Omental fat pad (tissue), 4 donors: ENCODE measurements around the gene BPIFB6. TPM values are rescaled to one million over a fixed set of nuclear protein-coding genes. Genes with fewer than 3 reads are reported as not detected.

Source experiments
- ATAC-seq: fragments of 150-250 bp; one replicate; pipeline ENCODE4 v1.9.1; 2016; ENCODE audit warnings: mild to moderate bottlenecking, moderate library complexity; ENCODE audit not compliant: low FRiP score
- DNase-seq: peaks from one replicate; pipeline ENCODE4 v3.0.0-alpha.2; 2019; ENCODE audit warnings: low spot score
- CTCF ChIP-seq, 3 donors: fragments of 450-650 bp; IDR thresholded peaks; one replicate each; pipeline ENCODE4 v1.5.1; 2016 to 2017; ENCODE audit warnings: antibody characterized with exemption in 3 of 3, mild to moderate bottlenecking in 3 of 3, moderate library complexity in 2 of 3
- total RNA-seq, 4 donors: library from RNA; depleted of rRNA; stranded (reverse); fragments of >200 nt; gene quantifications; one replicate each; pipeline ENCODE4 v1.1.0, GENCODE V29; 2016

BPIFB6 gene
- total RNA-seq, 4 donors from 2014 or later: not detected

- DNase-seq (no peak), ATAC-seq (no peak)
- no peak for TF ChIP-seq CTCF (IDR thresholded peaks at IDR 0.05)
Observed at GRCh38 chr20:33018169-33018931, 13.1 kb upstream of the BPIFB6 start.

GRCh38 chr20:33019465-33020277, 11.8 kb upstream of the BPIFB6 start:
- no peak for ATAC-seq
- no peak for TF ChIP-seq CTCF (IDR thresholded peaks at IDR 0.05)
- DNase-seq: no peak

GRCh38 chr20:33020278-33021161, 10.9 kb upstream of the BPIFB6 start:
- no peak for TF ChIP-seq CTCF (IDR thresholded peaks at IDR 0.05)
- ATAC-seq: no peak
- no peak for DNase-seq

DNA sequence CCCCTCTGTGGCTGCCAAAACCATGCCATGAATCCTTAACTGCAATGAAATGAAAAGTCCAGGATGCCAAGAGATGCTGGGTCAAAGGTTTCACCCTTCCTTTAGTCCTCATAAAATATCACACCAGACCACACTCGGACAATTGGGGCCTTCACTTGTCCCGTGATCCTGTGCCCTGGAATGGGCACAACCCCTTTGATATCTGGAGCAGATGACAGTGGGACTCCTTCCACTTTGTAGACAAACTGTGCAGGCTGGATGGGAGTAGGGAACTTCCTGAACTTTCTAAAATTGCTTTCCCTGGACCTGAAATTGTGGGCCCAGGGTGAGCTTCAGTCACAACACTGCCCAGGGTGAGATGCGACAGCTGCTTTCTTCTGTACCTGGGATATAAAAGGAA, 9.6 kb upstream of the BPIFB6 start:
- no peak for DNase-seq
- ATAC-seq: no peak
- TF ChIP-seq CTCF (IDR thresholded peaks at IDR 0.05): no peak

DNA sequence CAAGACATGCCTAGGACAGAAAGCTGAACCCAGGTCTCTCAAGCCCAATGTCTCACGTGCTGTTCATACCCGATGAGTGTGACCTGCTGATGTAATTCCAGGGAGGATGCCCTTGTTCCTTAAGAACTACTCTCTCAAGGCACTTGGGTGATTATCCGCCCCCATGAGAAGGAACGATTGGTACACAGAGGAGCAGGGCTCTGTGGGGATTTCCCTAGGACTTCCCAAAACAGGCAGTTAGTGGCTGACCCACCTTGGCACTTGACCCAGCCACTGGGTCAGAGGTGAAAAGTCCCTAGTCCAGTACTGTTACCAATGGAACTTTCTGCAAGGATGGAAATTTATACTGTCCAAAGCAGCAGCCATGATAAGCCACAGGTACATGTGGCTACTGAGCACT, 9.2 kb upstream of the BPIFB6 start:
- ATAC-seq (no peak), DNase-seq (no peak)
- no peak for TF ChIP-seq CTCF (IDR thresholded peaks at IDR 0.05)

- no peak for TF ChIP-seq CTCF (IDR thresholded peaks at IDR 0.05)
- no peak for DNase-seq
- no peak for ATAC-seq
Observed at GRCh38 chr20:33022694-33023438, 8.6 kb upstream of the BPIFB6 start.
